Measurements from ENCODE around the gene ALPL. TPM values are rescaled to one million over a fixed set of nuclear protein-coding genes. Genes with fewer than 3 reads are reported as not detected.

ALPL gene
- total RNA-seq, 4 donors from 2014 or later = 2.8 to 6.4 (median 4.4) TPM

- no peak for TF ChIP-seq POLR2A (IDR thresholded peaks at IDR 0.05)
- no peak overlapping the region for H3K4me3 ChIP-seq
- H3K27ac ChIP-seq = no peak overlapping the region
- no peaks in the 10 kb centered on the region for H3K27me3 ChIP-seq
- no peaks in the 10 kb centered on the region for H3K36me3 ChIP-seq
- H3K9me3 ChIP-seq = no peaks in the 10 kb centered on the region
- no peak for DNase-seq
- H3K4me1 ChIP-seq = no peaks in the 10 kb centered on the region
- intact Hi-C loops (cut with DNase I; ENCODE audit: low total_unique reads) = no loop called here
These were observed 11.7 kb upstream of the ALPL start for GRCh38 chr1:21497466-21498061.

GRCh38 chr1:21499283-21499950, 9.8 kb upstream of the ALPL start:
- no peak for DNase-seq
- H3K4me1 ChIP-seq = no peaks in the 10 kb centered on the region
- no peak overlapping the region for H3K27ac ChIP-seq
- no peaks in the 10 kb centered on the region for H3K36me3 ChIP-seq
- no peaks in the 10 kb centered on the region for H3K9me3 ChIP-seq
- TF ChIP-seq CTCF (IDR thresholded peaks at IDR 0.05) = no peak
- no peak for TF ChIP-seq POLR2A (IDR thresholded peaks at IDR 0.05)
- intact Hi-C loops (cut with DNase I; ENCODE audit: low total_unique reads) = no loop called here
- H3K27me3 ChIP-seq = no peaks in the 10 kb centered on the region
- no peak overlapping the region for H3K4me3 ChIP-seq

GRCh38 chr1:21503706-21504377, 5.4 kb upstream of the ALPL start:
- no peak overlapping the region for H3K27ac ChIP-seq
- peaks cover 0 to 3% of the 10 kb centered on the region in 2 donors for H3K4me1 ChIP-seq
- DNase-seq = no peak
- TF ChIP-seq CTCF (IDR thresholded peaks at IDR 0.05) (no peak), POLR2A (IDR thresholded peaks at IDR 0.05) (no peak)
- H3K36me3 ChIP-seq = no peaks in the 10 kb centered on the region
- no peaks in the 10 kb centered on the region for H3K9me3 ChIP-seq
- H3K27me3 ChIP-seq = peaks cover 6 to 8% of the 10 kb centered on the region in 2 donors
- H3K4me3 ChIP-seq = no peak overlapping the region
- intact Hi-C loops (cut with DNase I; ENCODE audit: low total_unique reads) = no loop called here

GRCh38 chr1:21506804-21507203, 2.4 kb upstream of the ALPL start:
- Histone ChIP-seq H3K4me3 (no peak overlapping the region), H3K9me3 (no peaks in the 10 kb centered on the region), H3K27ac (no peak overlapping the region), H3K36me3 (no peaks in the 10 kb centered on the region), H3K4me1 (peaks cover 0 to 9% of the 10 kb centered on the region in 2 donors), H3K27me3 (peaks cover 7 to 8% of the 10 kb centered on the region in 2 donors)
- no peak for DNase-seq
- TF ChIP-seq CTCF (IDR thresholded peaks at IDR 0.05) (no peak), POLR2A (IDR thresholded peaks at IDR 0.05) (no peak)
- intact Hi-C loops (cut with DNase I; ENCODE audit: low total_unique reads) = no loop called here

GRCh38 chr1:21507511-21508270, 1.5 kb upstream of the ALPL start:
- Histone ChIP-seq H3K27ac (no peak overlapping the region), H3K4me1 (peaks cover 0 to 9% of the 10 kb centered on the region in 2 donors), H3K36me3 (no peaks in the 10 kb centered on the region), H3K27me3 (peaks cover 7 to 8% of the 10 kb centered on the region in 2 donors), H3K4me3 (no peak overlapping the region), H3K9me3 (no peaks in the 10 kb centered on the region)
- TF ChIP-seq CTCF (IDR thresholded peaks at IDR 0.05) = no peak
- no peak for TF ChIP-seq POLR2A (IDR thresholded peaks at IDR 0.05)
- no peak for DNase-seq
- intact Hi-C loops (cut with DNase I; ENCODE audit: low total_unique reads) = no loop called here

Measured in uterus (tissue), 4 donors.